Neural cell (in vitro differentiated cells): ENCODE results near the gene KPRP. TPM values are rescaled to one million over a fixed set of nuclear protein-coding genes. Genes with fewer than 3 reads are reported as not detected.

ENCODE experiments used
- H2AFZ ChIP-seq: fragments of 200-600, 300-800 bp; sonication (generic), shearing (Covaris generic); 2 replicates; pipeline ENCODE4 v1.6.0; 2014; ENCODE audit warnings: low read depth, mild to moderate bottlenecking, antibody characterized with exemption, low read length, moderate library complexity
- H3F3A ChIP-seq: fragments of 200-600 bp; shearing (Covaris generic); 2 replicates; pipeline ENCODE4 v1.6.1; 2016; ENCODE audit warnings: mild to moderate bottlenecking, moderate library complexity, mixed read lengths, antibody characterized with exemption, low read length; ENCODE audit not compliant: insufficient read depth, poor library complexity, severe bottlenecking
- H3K27ac ChIP-seq: fragments of 200-600, 300-800 bp; sonication (generic), shearing (Covaris generic); 2 replicates; pipeline ENCODE4 v1.5.1; 2014; ENCODE audit warnings: mild to moderate bottlenecking, low read length, moderate library complexity
- H3K27me3 ChIP-seq: fragments of 300-800, 200-600 bp; sonication (generic), shearing (Covaris generic); 2 replicates; pipeline ENCODE4 v1.6.0; 2014; ENCODE audit warnings: mild to moderate bottlenecking, low read depth, low read length, moderate library complexity; ENCODE audit not compliant: insufficient read depth
- H3K36me3 ChIP-seq: fragments of 300-800, 200-600 bp; sonication (generic), shearing (Covaris generic); 2 replicates; pipeline ENCODE4 v1.5.1; 2014; ENCODE audit warnings: mild to moderate bottlenecking, antibody characterized with exemption, low read length, moderate library complexity; ENCODE audit not compliant: insufficient read depth
- H3K4me2 ChIP-seq: fragments of 300-800, 200-600 bp; sonication (generic), shearing (Covaris generic); 2 replicates; pipeline ENCODE4 v1.6.0; 2014; ENCODE audit warnings: mild to moderate bottlenecking, low read length
- H3K4me3 ChIP-seq: fragments of 300-800, 200-600 bp; sonication (generic), shearing (Covaris generic); 2 replicates; pipeline ENCODE4 v1.5.1; 2014; ENCODE audit warnings: mild to moderate bottlenecking, low read length, moderate library complexity
- H3K79me2 ChIP-seq: fragments of 200-600 bp; shearing (Covaris generic); replicated peaks from 2 replicates; pipeline ENCODE4 v1.6.0; 2014; ENCODE audit warnings: mild to moderate bottlenecking, low read length, moderate library complexity; ENCODE audit not compliant: insufficient read depth
- H3K9ac ChIP-seq: fragments of 300-800, 200-600 bp; sonication (generic), shearing (Covaris generic); 2 replicates; pipeline ENCODE4 v1.6.1; 2016; ENCODE audit warnings: mild to moderate bottlenecking, low read length, mixed read lengths
- H3K9me2 ChIP-seq: fragments of 200-600 bp; shearing (Covaris generic); 2 replicates; pipeline ENCODE4 v1.6.1; 2016; ENCODE audit warnings: mild to moderate bottlenecking, low read length, mixed read lengths; ENCODE audit not compliant: insufficient read depth
- H3K9me3 ChIP-seq: fragments of 200-600, 300-800 bp; sonication (generic), shearing (Covaris generic); 2 replicates; pipeline ENCODE4 v1.6.1; 2016; ENCODE audit warnings: mild to moderate bottlenecking, mixed run types, low read length, moderate library complexity, mixed read lengths
- H4K20me1 ChIP-seq: fragments of 200-600 bp; shearing (Covaris generic); 2 replicates; pipeline ENCODE4 v1.6.1; 2016; ENCODE audit warnings: mild to moderate bottlenecking, mixed run types; ENCODE audit not compliant: insufficient read depth
- EP300 ChIP-seq: fragments of 450-650 bp; conservative IDR thresholded peaks from 2 replicates; pipeline ENCODE4 v1.6.1; 2014; ENCODE audit warnings: antibody characterized with exemption, mild to moderate bottlenecking, moderate library complexity; ENCODE audit not compliant: poor library complexity, severe bottlenecking
- EZH2 ChIP-seq: fragments of 200-600, 300-800 bp; shearing (Covaris generic), sonication (generic); IDR thresholded peaks from 2 replicates; pipeline ENCODE4 v1.6.1; 2014; ENCODE audit warnings: antibody characterized with exemption, low read length, borderline replicate concordance, mild to moderate bottlenecking; ENCODE audit not compliant: insufficient read depth, poor library complexity, severe bottlenecking
- MXI1 ChIP-seq: fragments of 450-650 bp; conservative IDR thresholded peaks from 2 replicates; pipeline ENCODE4 v1.6.1; 2014; ENCODE audit warnings: antibody characterized with exemption, mild to moderate bottlenecking; ENCODE audit not compliant: poor library complexity, severe bottlenecking
- POLR2AphosphoS5 ChIP-seq: IDR thresholded peaks from 2 replicates; pipeline ENCODE4 v1.6.1; 2012
- RAD21 ChIP-seq: fragments of 450-650 bp; conservative IDR thresholded peaks from 2 replicates; pipeline ENCODE4 v1.6.1; 2014; ENCODE audit warnings: antibody characterized with exemption, mild to moderate bottlenecking, moderate library complexity
- SMC3 ChIP-seq: fragments of 450-650 bp; conservative IDR thresholded peaks from 2 replicates; pipeline ENCODE4 v1.6.1; 2014; ENCODE audit warnings: antibody characterized with exemption, mild to moderate bottlenecking, moderate library complexity; ENCODE audit not compliant: poor library complexity
- TAF1 ChIP-seq: IDR thresholded peaks from 2 replicates; pipeline ENCODE4 v1.6.1; 2012; ENCODE audit warnings: low read depth
- polyA plus RNA-seq: library from polyadenylated mRNA; depleted of rRNA; stranded (reverse); fragments of >200 nt; gene quantifications from 2 replicates; pipeline ENCODE4 v1.2.3, GENCODE V29; 2014
- TF ChIP-seq, protein P1 (sequence below): IDR thresholded peaks from 2 replicates; pipeline ENCODE4 v1.6.1; 2012; ENCODE audit warnings: borderline replicate concordance
- TF ChIP-seq, protein P2 (sequence below): fragments of 450-650 bp; IDR thresholded peaks from 2 replicates; pipeline ENCODE4 v1.5.1; 2014; ENCODE audit warnings: antibody characterized with exemption, mild to moderate bottlenecking, moderate library complexity; ENCODE audit not compliant: poor library complexity, severe bottlenecking

The KPRP gene
- polyA plus RNA-seq, 1 donor from 2014 or later, result not detected

DNA sequence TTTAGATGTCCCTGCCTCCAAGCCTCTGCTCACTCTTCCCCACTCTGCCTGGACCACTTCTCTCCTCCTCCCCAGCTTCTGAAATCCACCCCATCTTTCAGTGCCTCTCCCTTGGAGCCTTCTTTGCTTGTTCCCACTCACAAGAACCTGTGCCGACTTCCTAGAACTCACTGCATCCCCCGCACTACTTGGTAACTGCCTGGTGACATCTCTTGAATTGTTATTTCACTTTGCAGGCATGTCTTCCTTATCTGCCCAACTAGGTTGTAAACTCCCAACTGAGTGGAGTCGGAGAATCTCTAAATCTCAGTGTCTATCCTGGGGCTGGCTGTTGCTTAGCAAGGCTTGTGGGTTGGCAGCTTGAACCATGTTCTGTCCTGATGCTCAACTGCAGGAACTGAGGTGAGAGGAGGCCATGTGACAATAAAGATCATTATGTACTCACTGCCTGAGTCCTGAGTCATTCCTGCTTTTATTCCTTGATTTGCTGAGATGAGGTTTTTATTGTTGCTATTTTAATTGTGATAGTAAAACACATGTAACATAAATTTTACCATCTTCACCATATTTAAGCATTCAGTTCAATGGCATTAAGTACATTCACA, 3.9 kb downstream of the KPRP start:
- Histone ChIP-seq H3F3A (no peaks in the 10 kb centered on the region), H3K36me3 (no peaks in the 10 kb centered on the region), H3K4me2 (no peak overlapping the region), H3K27me3 (no peaks in the 10 kb centered on the region), H3K4me3 (no peak overlapping the region), H3K79me2 (no peaks in the 10 kb centered on the region), H3K27ac (no peak overlapping the region), H3K9ac (no peak overlapping the region), H3K9me2 (no peaks in the 10 kb centered on the region), H2AFZ (no peak overlapping the region), H3K9me3 (peaks cover 6% of the 10 kb centered on the region), H4K20me1 (no peaks in the 10 kb centered on the region)
- TF ChIP-seq MXI1 (no peak), EZH2 (no peak), TAF1 (no peak), EP300 (no peak), POLR2AphosphoS5 (no peak), SMC3 (no peak), RAD21 (no peak)
- TF ChIP-seq, protein P1, sequence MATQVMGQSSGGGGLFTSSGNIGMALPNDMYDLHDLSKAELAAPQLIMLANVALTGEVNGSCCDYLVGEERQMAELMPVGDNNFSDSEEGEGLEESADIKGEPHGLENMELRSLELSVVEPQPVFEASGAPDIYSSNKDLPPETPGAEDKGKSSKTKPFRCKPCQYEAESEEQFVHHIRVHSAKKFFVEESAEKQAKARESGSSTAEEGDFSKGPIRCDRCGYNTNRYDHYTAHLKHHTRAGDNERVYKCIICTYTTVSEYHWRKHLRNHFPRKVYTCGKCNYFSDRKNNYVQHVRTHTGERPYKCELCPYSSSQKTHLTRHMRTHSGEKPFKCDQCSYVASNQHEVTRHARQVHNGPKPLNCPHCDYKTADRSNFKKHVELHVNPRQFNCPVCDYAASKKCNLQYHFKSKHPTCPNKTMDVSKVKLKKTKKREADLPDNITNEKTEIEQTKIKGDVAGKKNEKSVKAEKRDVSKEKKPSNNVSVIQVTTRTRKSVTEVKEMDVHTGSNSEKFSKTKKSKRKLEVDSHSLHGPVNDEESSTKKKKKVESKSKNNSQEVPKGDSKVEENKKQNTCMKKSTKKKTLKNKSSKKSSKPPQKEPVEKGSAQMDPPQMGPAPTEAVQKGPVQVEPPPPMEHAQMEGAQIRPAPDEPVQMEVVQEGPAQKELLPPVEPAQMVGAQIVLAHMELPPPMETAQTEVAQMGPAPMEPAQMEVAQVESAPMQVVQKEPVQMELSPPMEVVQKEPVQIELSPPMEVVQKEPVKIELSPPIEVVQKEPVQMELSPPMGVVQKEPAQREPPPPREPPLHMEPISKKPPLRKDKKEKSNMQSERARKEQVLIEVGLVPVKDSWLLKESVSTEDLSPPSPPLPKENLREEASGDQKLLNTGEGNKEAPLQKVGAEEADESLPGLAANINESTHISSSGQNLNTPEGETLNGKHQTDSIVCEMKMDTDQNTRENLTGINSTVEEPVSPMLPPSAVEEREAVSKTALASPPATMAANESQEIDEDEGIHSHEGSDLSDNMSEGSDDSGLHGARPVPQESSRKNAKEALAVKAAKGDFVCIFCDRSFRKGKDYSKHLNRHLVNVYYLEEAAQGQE, result no peak
- TF ChIP-seq, protein P2, sequence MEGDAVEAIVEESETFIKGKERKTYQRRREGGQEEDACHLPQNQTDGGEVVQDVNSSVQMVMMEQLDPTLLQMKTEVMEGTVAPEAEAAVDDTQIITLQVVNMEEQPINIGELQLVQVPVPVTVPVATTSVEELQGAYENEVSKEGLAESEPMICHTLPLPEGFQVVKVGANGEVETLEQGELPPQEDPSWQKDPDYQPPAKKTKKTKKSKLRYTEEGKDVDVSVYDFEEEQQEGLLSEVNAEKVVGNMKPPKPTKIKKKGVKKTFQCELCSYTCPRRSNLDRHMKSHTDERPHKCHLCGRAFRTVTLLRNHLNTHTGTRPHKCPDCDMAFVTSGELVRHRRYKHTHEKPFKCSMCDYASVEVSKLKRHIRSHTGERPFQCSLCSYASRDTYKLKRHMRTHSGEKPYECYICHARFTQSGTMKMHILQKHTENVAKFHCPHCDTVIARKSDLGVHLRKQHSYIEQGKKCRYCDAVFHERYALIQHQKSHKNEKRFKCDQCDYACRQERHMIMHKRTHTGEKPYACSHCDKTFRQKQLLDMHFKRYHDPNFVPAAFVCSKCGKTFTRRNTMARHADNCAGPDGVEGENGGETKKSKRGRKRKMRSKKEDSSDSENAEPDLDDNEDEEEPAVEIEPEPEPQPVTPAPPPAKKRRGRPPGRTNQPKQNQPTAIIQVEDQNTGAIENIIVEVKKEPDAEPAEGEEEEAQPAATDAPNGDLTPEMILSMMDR, result no peak

DNA sequence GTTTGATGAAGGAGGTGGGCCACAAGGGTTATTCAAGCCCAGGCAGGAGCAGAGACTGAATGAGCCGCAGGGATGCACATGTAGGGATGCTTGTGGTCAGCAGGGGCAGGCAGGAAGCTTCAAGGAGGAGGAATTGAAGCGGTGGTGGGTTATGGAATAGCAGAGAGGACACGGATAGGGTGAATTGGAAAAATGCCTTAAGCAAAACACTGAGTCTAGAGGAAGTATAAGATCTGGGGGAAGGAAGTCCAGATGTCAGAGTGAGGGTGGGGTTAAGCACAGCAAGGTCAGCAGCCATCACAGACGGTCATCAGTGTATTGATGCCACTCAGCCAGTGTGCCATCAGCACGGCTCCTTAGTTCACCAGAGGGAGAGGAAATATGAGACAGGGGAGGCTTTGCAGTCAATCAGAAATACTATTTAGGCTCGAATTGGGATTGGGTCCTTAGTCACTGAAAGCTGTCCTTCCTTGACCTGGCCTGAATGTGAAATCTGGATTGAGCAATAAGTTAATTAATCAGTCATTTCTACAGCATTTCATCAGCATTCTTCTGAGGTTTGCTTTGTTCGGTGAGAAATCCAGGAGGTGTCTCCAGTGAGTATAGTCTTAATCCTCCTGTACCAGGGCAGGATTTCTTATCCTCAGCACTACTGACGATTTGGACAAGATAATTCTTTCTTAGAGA, 11.2 kb downstream of the KPRP start:
- Histone ChIP-seq H3K9me3 (peaks cover 3% of the 10 kb centered on the region), H3K4me2 (no peak overlapping the region), H4K20me1 (no peaks in the 10 kb centered on the region), H3K36me3 (no peaks in the 10 kb centered on the region), H3F3A (no peaks in the 10 kb centered on the region), H2AFZ (no peak overlapping the region), H3K27me3 (no peaks in the 10 kb centered on the region), H3K9me2 (no peaks in the 10 kb centered on the region), H3K4me3 (no peak overlapping the region), H3K79me2 (no peaks in the 10 kb centered on the region), H3K27ac (no peak overlapping the region), H3K9ac (no peak overlapping the region)
- no peak for TF ChIP-seq EP300
- TF ChIP-seq TAF1, result no peak
